ENCODE measurements around the gene NOTCH2.

The NOTCH2 gene

GRCh38 chr1:119954476-119955422 is 114.7 kb downstream of the NOTCH2 start:
- in situ Hi-C loops (cut with HindIII; ENCODE audit: low pct_unique_long_range_greater_than_20kb, low sequenced_read_pairs), result no loop called here
- DNase-seq (ENCODE audit: low read depth in 1 of 2, low spot score in 1 of 2), result no peak
- no peak for TF ChIP-seq JUND (IDR thresholded peaks at IDR 0.05; ENCODE audit: low read depth)

GRCh38 chr1:119953266-119953998 is 116.0 kb downstream of the NOTCH2 start:
- TF ChIP-seq JUND (IDR thresholded peaks at IDR 0.05; ENCODE audit: low read depth), result no peak
- in situ Hi-C loops (cut with HindIII; ENCODE audit: low pct_unique_long_range_greater_than_20kb, low sequenced_read_pairs), result no loop called here
- DNase-seq (ENCODE audit: low read depth in 1 of 2, low spot score in 1 of 2), result no peak

- no peak for TF ChIP-seq JUND (IDR thresholded peaks at IDR 0.05; ENCODE audit: low read depth)
- DNase-seq (ENCODE audit: low read depth in 1 of 2, low spot score in 1 of 2), result no peak
- in situ Hi-C loops (cut with HindIII; ENCODE audit: low pct_unique_long_range_greater_than_20kb, low sequenced_read_pairs), result no loop called here
Measured at GRCh38 chr1:119952496-119952895, 117.0 kb downstream of the NOTCH2 start.

GRCh38 chr1:119948342-119949214 is 120.9 kb downstream of the NOTCH2 start:
- peak in 1 of 2 experiments; percentile 77 for DNase-seq (ENCODE audit: low read depth in 1 of 2, low spot score in 1 of 2)
- in situ Hi-C loops (cut with HindIII; ENCODE audit: low pct_unique_long_range_greater_than_20kb, low sequenced_read_pairs), result no loop called here
- TF ChIP-seq JUND (IDR thresholded peaks at IDR 0.05; ENCODE audit: low read depth), result no peak

GRCh38 chr1:119947468-119947867 is 122.0 kb downstream of the NOTCH2 start:
- no peak for TF ChIP-seq JUND (IDR thresholded peaks at IDR 0.05; ENCODE audit: low read depth)
- in situ Hi-C loops (cut with HindIII; ENCODE audit: low pct_unique_long_range_greater_than_20kb, low sequenced_read_pairs), result no loop called here
- no peak for DNase-seq (ENCODE audit: low read depth in 1 of 2, low spot score in 1 of 2)

- in situ Hi-C loops (cut with HindIII; ENCODE audit: low pct_unique_long_range_greater_than_20kb, low sequenced_read_pairs), result no loop called here
- no peak for TF ChIP-seq JUND (IDR thresholded peaks at IDR 0.05; ENCODE audit: low read depth)
- no peak for DNase-seq (ENCODE audit: low read depth in 1 of 2, low spot score in 1 of 2)
Measured at GRCh38 chr1:119946724-119947123, 122.7 kb downstream of the NOTCH2 start.

GRCh38 chr1:119943216-119943615 is 126.2 kb downstream of the NOTCH2 start:
- TF ChIP-seq JUND (IDR thresholded peaks at IDR 0.05; ENCODE audit: low read depth), result no peak
- no peak for DNase-seq (ENCODE audit: low read depth in 1 of 2, low spot score in 1 of 2)
- in situ Hi-C loops (cut with HindIII; ENCODE audit: low pct_unique_long_range_greater_than_20kb, low sequenced_read_pairs), result no loop called here

GRCh38 chr1:119941392-119941791 is 128.1 kb downstream of the NOTCH2 start:
- in situ Hi-C loops (cut with HindIII; ENCODE audit: low pct_unique_long_range_greater_than_20kb, low sequenced_read_pairs), result no loop called here
- no peak for DNase-seq (ENCODE audit: low read depth in 1 of 2, low spot score in 1 of 2)
- no peak for TF ChIP-seq JUND (IDR thresholded peaks at IDR 0.05; ENCODE audit: low read depth)

GRCh38 chr1:119940697-119941096 is 128.8 kb downstream of the NOTCH2 start:
- no peak for DNase-seq (ENCODE audit: low read depth in 1 of 2, low spot score in 1 of 2)
- no peak for TF ChIP-seq JUND (IDR thresholded peaks at IDR 0.05; ENCODE audit: low read depth)
- in situ Hi-C loops (cut with HindIII; ENCODE audit: low pct_unique_long_range_greater_than_20kb, low sequenced_read_pairs), result no loop called here

- TF ChIP-seq JUND (IDR thresholded peaks at IDR 0.05; ENCODE audit: low read depth), result no peak
- in situ Hi-C loops (cut with HindIII; ENCODE audit: low pct_unique_long_range_greater_than_20kb, low sequenced_read_pairs), result no loop called here
- no peak for DNase-seq (ENCODE audit: low read depth in 1 of 2, low spot score in 1 of 2)
Measured at GRCh38 chr1:119937198-119937597, 132.3 kb downstream of the NOTCH2 start.

GRCh38 chr1:119935915-119936314 is 133.5 kb downstream of the NOTCH2 start:
- no peak for TF ChIP-seq JUND (IDR thresholded peaks at IDR 0.05; ENCODE audit: low read depth)
- in situ Hi-C loops (cut with HindIII; ENCODE audit: low pct_unique_long_range_greater_than_20kb, low sequenced_read_pairs), result no loop called here
- no peak for DNase-seq (ENCODE audit: low read depth in 1 of 2, low spot score in 1 of 2)

- DNase-seq (ENCODE audit: low read depth in 1 of 2, low spot score in 1 of 2), result no peak
- in situ Hi-C loops (cut with HindIII; ENCODE audit: low pct_unique_long_range_greater_than_20kb, low sequenced_read_pairs), result no loop called here
- no peak for TF ChIP-seq JUND (IDR thresholded peaks at IDR 0.05; ENCODE audit: low read depth)
Measured at GRCh38 chr1:119935373-119935772, 134.1 kb downstream of the NOTCH2 start.

Data from T47D (cell line).